K562 (cell line): ENCODE results near the gene UBQLNL. TPM values are rescaled to one million over a fixed set of nuclear protein-coding genes. Genes with fewer than 3 reads are reported as not detected.
A peak's percentile ranks its signal among the peaks of the same experiment; 100 is the strongest.

Experiments used
- ATAC-seq: fragments of 200-7000 bp; cut with Tn5 transposase; 3 replicates; pipeline ENCODE4 v1.9.1; 2020; ENCODE audit warnings: moderate library complexity
- BruUV-seq: library from RNA; stranded (reverse); fragments of 400-500 nt; replicated peaks from 2 replicates; lab custom pipeline; 2021; lab: Mats Ljungman, UMichigan
- CTCF ChIA-PET: fragments of 300-600 bp; formaldehyde crosslinking; extraction: SDS; loops from one replicate; lab custom pipeline; 2021; ENCODE audit warnings: low intra/inter-chr PET ratio; lab: Yijun Ruan, JAX
- POLR2A ChIA-PET: fragments of 300-600, 350-650 bp; sonication (Branson Sonifier 250); formaldehyde crosslinking; extraction: SDS; loops from one replicate; lab custom pipeline; 2021; ENCODE audit warnings: antibody characterized with exemption, inconsistent platforms; lab: Yijun Ruan, JAX
- DNase-seq, 4 experiments: peaks; one replicate each; pipeline versions ENCODE4 v3.0.0 to v3.0.0-alpha.2; 2011 to 2018; ENCODE audit warnings: low spot score in 3 of 4, mixed read lengths in 3 of 4; ENCODE audit errors: extremely low read depth in 1 of 4
- FAIRE-seq: peaks from 2 replicates; lab custom pipeline; 2011; peaks lifted over from hg19 to GRCh38; lab: Jason Lieb, UNC
- H2AFZ ChIP-seq: 2 replicates; pipeline ENCODE4 v1.6.0; 2011; ENCODE audit warnings: low read depth, low read length, control low read depth, inconsistent platforms
- H3K27ac ChIP-seq: fragments of 200-600 bp; 3 replicates; pipeline ENCODE4 v1.8.0; 2011; ENCODE audit warnings: low read depth, mild to moderate bottlenecking, control low read depth, inconsistent platforms, low read length, moderate library complexity, mixed read lengths; ENCODE audit errors: extremely low read depth
- H3K27me3 ChIP-seq, 2 experiments: fragments of 300-600 bp in 1 of 2; 2 replicates in 1 of 2; 3 replicates in 1 of 2; pipeline versions ENCODE4 v1.6.0 to v1.8.0; 2011; ENCODE audit warnings: inconsistent platforms in 2 of 2, low read length in 2 of 2, mild to moderate bottlenecking in 1 of 2, mixed read lengths in 1 of 2, moderate library complexity in 1 of 2; ENCODE audit not compliant: control insufficient read depth in 2 of 2, insufficient read depth in 2 of 2
- H3K36me3 ChIP-seq: fragments of 300-600 bp; 3 replicates; pipeline ENCODE4 v1.8.0; 2011; ENCODE audit warnings: mild to moderate bottlenecking, low read length, inconsistent platforms; ENCODE audit not compliant: control insufficient read depth, insufficient read depth
- H3K4me1 ChIP-seq, 2 experiments: fragments of 200-600 bp in 1 of 2; replicated peaks in 1 of 2; 2 replicates in 1 of 2; 3 replicates in 1 of 2; pipeline versions ENCODE4 v1.5.1 to v1.8.0; 2011; ENCODE audit warnings: inconsistent platforms in 2 of 2, low read length in 2 of 2, mild to moderate bottlenecking in 1 of 2, mixed read lengths in 1 of 2, moderate library complexity in 1 of 2; ENCODE audit not compliant: control insufficient read depth in 2 of 2, insufficient read depth in 2 of 2
- H3K4me2 ChIP-seq: 2 replicates; pipeline ENCODE4 v1.6.1; 2011; ENCODE audit warnings: low read length, control low read depth, inconsistent platforms, mixed read lengths; ENCODE audit not compliant: insufficient read depth
- H3K4me3 ChIP-seq: fragments of 200-600 bp; sonication (generic), shearing (Covaris generic); 2 replicates; pipeline ENCODE4 v1.5.1; 2016; ENCODE audit warnings: control low read depth, inconsistent platforms
- H3K79me2 ChIP-seq: fragments of 200-600 bp; 3 replicates; pipeline ENCODE4 v1.8.0; 2011; ENCODE audit warnings: low read length, inconsistent platforms; ENCODE audit not compliant: control insufficient read depth, insufficient read depth
- H3K9ac ChIP-seq, 2 experiments: 2 replicates each; pipeline versions ENCODE4 v1.6.0 to v1.6.1; 2011; ENCODE audit warnings: low read depth in 2 of 2, low read length in 2 of 2, control low read depth in 1 of 2, inconsistent platforms in 1 of 2, mild to moderate bottlenecking in 1 of 2, mixed read lengths in 1 of 2; ENCODE audit not compliant: insufficient read depth in 1 of 2
- H3K9me1 ChIP-seq: one replicate; pipeline ENCODE4 v1.6.0; 2011; ENCODE audit warnings: inconsistent platforms, mild to moderate bottlenecking, low read length, moderate library complexity; ENCODE audit not compliant: control insufficient read depth, insufficient read depth
- H3K9me3 ChIP-seq: replicated peaks from 2 replicates; pipeline ENCODE4 v1.5.1; 2011; ENCODE audit warnings: low read depth, low read length, inconsistent platforms; ENCODE audit not compliant: control insufficient read depth, insufficient read depth
- H4K20me1 ChIP-seq: replicated peaks from 2 replicates; pipeline ENCODE4 v1.6.1; 2011; ENCODE audit warnings: low read length, inconsistent platforms, mixed read lengths; ENCODE audit not compliant: control insufficient read depth, insufficient read depth
- CAMTA2 ChIP-seq: fragments of 250-450 bp; sonication (Bioruptor Pico); conservative IDR thresholded peaks from 2 replicates; pipeline ENCODE4 v1.5.1; 2022
- CBFA2T2 ChIP-seq: fragments of 450-650 bp; conservative IDR thresholded peaks from 2 replicates; pipeline ENCODE4 v1.6.1; 2017; ENCODE audit warnings: mild to moderate bottlenecking
- CBX8 ChIP-seq: fragments of 200-600 bp; sonication (generic); IDR thresholded peaks from 2 replicates; pipeline ENCODE4 v1.6.1; 2012; ENCODE audit warnings: borderline replicate concordance, mixed run types, low read depth, mild to moderate bottlenecking, moderate library complexity, mixed read lengths, low read length, control low read depth, inconsistent platforms; ENCODE audit not compliant: poor library complexity, severe bottlenecking; ENCODE audit errors: extremely low read depth
- CTCF ChIP-seq, 3 experiments: IDR thresholded peaks in 2 of 3; conservative IDR thresholded peaks in 1 of 3; 2 replicates each; pipeline ENCODE4 v1.5.1; 2011 to 2012; ENCODE audit warnings: low read length in 3 of 3, mild to moderate bottlenecking in 3 of 3, control low read depth in 2 of 3, improper control_type of control experiment in 1 of 3, inconsistent platforms in 1 of 3, low read depth in 1 of 3, mixed read lengths in 1 of 3, moderate library complexity in 1 of 3; ENCODE audit not compliant: insufficient read depth in 2 of 3
- ELF1 ChIP-seq: fragments of 200-800 bp; sonication (Bioruptor generic); IDR thresholded peaks from 2 replicates; pipeline ENCODE4 v1.6.1; 2016; ENCODE audit warnings: missing genetic modification characterization, missing compliant biosample characterization
- EP400 ChIP-seq: fragments of 450-650 bp; IDR thresholded peaks from 2 replicates; pipeline ENCODE4 v1.6.1; 2017; ENCODE audit warnings: antibody characterized with exemption, mild to moderate bottlenecking, moderate library complexity
- ETV5 ChIP-seq: sonication (generic); formaldehyde crosslinking; IDR thresholded peaks from 2 replicates; pipeline ENCODE4 v1.4.0; 2020; ENCODE audit warnings: low read depth, mild to moderate bottlenecking, missing genetic modification reagents
- HDAC3 ChIP-seq: fragments of 450-650 bp; IDR thresholded peaks from 2 replicates; pipeline ENCODE4 v1.6.1; 2018; ENCODE audit warnings: borderline replicate concordance, mild to moderate bottlenecking, moderate library complexity; ENCODE audit not compliant: partially characterized antibody
- HLTF ChIP-seq: fragments of 450-650 bp; IDR thresholded peaks from 2 replicates; pipeline ENCODE4 v1.6.1; 2016
- MBD2 ChIP-seq: sonication (generic); IDR thresholded peaks from 2 replicates; pipeline ENCODE4 v1.6.1; 2016; ENCODE audit warnings: low read depth, borderline replicate concordance
- NR0B1 ChIP-seq: fragments of 450-650 bp; IDR thresholded peaks from one replicate; pipeline ENCODE4 v1.6.1; 2018; ENCODE audit warnings: mild to moderate bottlenecking, moderate library complexity; ENCODE audit not compliant: partially characterized antibody
- NUFIP1 ChIP-seq: fragments of 450-650 bp; IDR thresholded peaks from 2 replicates; pipeline ENCODE4 v1.6.1; 2018; ENCODE audit not compliant: partially characterized antibody
- RNF2 ChIP-seq: sonication (generic); IDR thresholded peaks from 2 replicates; pipeline ENCODE4 v1.6.1; 2016
- SMAD4 ChIP-seq: fragments of 250-450 bp; sonication (Bioruptor Pico); conservative IDR thresholded peaks from 2 replicates; pipeline ENCODE4 v1.8.0; 2021; ENCODE audit warnings: inconsistent platforms, mild to moderate bottlenecking, moderate library complexity
- TCF7L2 ChIP-seq: fragments of 150-350 bp; IDR thresholded peaks from 2 replicates; pipeline ENCODE4 v1.6.1; 2016; ENCODE audit warnings: low read depth, mild to moderate bottlenecking, low read length, moderate library complexity
- ZNF165 ChIP-seq: fragments of 250-450 bp; sonication (Bioruptor Pico); IDR thresholded peaks from 2 replicates; pipeline ENCODE4 v1.4.0; 2020; ENCODE audit warnings: borderline replicate concordance
- ZNF174 ChIP-seq: fragments of 250-450 bp; sonication (Bioruptor Pico); IDR thresholded peaks from 2 replicates; pipeline ENCODE4 v1.4.0; 2020; ENCODE audit warnings: mild to moderate bottlenecking
- WGBS: fragments of 100-300 bp; shearing (Covaris generic); methylation state at CpG from one replicate; pipeline ENCODE4 v1.1.6; 2016; ENCODE audit warnings: low coverage, mixed read lengths; ENCODE audit not compliant: insufficient coverage; ENCODE audit errors: missing lambda C conversion rate; 5-methylcytosine and 5-hydroxymethylcytosine counted together
- in situ Hi-C: fragments of 300-500 bp; cut with MboI; formaldehyde crosslinking; loops from 4 replicates; pipeline ENCODE4 v1.15.0; 2018; ENCODE audit warnings: inconsistent platforms, mixed read lengths
- intact Hi-C: fragments of 100-400 bp; cut with micrococcal nuclease; formaldehyde crosslinking; loops from 2 replicates; pipeline ENCODE4 v1.14.2; 2022
- polyA plus RNA-seq, 8 experiments: library from polyadenylated mRNA; depleted of rRNA in 4 of 8; stranded (reverse) in 5 of 8; unstranded in 3 of 8; fragments of >200 nt; fragmentation: Nextera tagmentation in 2 of 8; fragmentation: Illumina TruSeq in 1 of 8; extraction: Ambion mirVana in 2 of 8; extraction: Trizol in 1 of 8; gene quantifications; 2 replicates each; pipeline versions ENCODE4 v1.2.1 to v1.2.3, GENCODE V29; 2011 to 2014; ENCODE audit warnings: inconsistent platforms in 1 of 8, missing spikeins in 1 of 8
- total RNA-seq, 7 experiments: library from RNA; depleted of rRNA in 6 of 7; stranded (reverse); fragments of >200 nt in 6 of 7; fragmentation: Illumina TruSeq in 2 of 7; extraction: Trizol in 2 of 7; gene quantifications; 2 replicates each; pipeline versions ENCODE4 v1.2.1 to v1.2.3, GENCODE V29; 2011 to 2021; ENCODE audit warnings: low replicate concordance in 1 of 7

UBQLNL gene
- total and polyA plus RNA-seq, 9 of the 15 experiments (the other 6 are each of a cell fraction or from before 2014, with no cell fraction given) = 0.07 to 0.27 (median 0.14) TPM

DNA sequence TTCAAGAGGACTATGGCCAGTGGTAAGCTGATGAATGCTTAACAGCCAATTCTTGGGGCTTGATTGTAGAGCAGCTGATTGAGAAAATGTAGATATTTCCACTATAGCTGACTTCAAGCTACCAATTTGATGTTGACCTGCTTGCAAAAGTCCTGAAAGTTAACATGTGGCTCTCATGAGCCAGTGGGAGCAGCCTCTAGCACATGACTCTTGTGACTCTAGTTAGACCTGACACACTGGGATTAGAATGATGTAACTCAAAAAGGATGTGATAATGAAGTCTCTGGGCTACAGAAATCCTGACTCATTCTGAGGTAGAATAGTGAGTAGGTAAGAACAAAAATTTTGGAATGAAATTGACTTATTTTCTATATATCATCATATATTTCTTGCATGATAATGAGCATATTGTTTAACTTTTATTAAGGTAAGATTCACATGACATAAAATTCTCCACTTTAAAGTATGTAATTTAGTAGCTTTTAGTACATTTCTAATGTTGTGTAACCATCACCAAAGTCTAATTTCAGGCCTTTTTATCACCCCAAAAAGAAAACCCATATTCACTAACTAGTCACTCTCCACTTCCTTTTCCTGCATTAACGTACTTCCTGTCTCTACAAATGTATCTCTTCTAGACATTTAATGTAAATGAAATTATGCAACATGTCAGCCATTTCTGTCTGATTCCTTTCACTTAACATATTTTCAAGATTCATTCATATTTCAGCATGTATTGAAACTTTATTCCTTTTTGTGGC lies 47.9 kb upstream of the UBQLNL start (continued):
- no peak for TF ChIP-seq ZNF174 (CRISPR knock-in tag)
- peak; percentile 57 for TF ChIP-seq SMAD4 (CRISPR knock-in tag)
- 0 out of 2 replicates have a peak, but pooled peaks have one; percentile 29 for TF ChIP-seq EP400
- TF ChIP-seq NR0B1 = no peak
- no peak for TF ChIP-seq CAMTA2 (CRISPR knock-in tag)
- no peak for TF ChIP-seq ETV5 (CRISPR knock-in tag)
- no peak for TF ChIP-seq RNF2
- TF ChIP-seq ELF1 (tag) = no peak
- no peak for TF ChIP-seq ZNF165 (CRISPR knock-in tag)

GRCh38 chr11:5557751-5558150 lies 41.3 kb upstream of the UBQLNL start:
- DNase-seq (no peak), ATAC-seq (no peak), FAIRE-seq (no peak)
- Histone ChIP-seq H3K4me2 (no peak overlapping the region), H3K79me2 (no peaks in the 10 kb centered on the region), H3K9ac (no peak overlapping the region), H3K27ac (no peak overlapping the region), H3K4me1 (peaks cover 0 to 8% of the 10 kb centered on the region in 2 experiments; a peak in 3 of 5 replicates), H3K36me3 (no peaks in the 10 kb centered on the region), H3K9me3 (no peaks in the 10 kb centered on the region), H4K20me1 (no peaks in the 10 kb centered on the region), H3K27me3 (no peaks in the 10 kb centered on the region), H3K4me3 (no peak overlapping the region), H2AFZ (no peak overlapping the region), H3K9me1 (no peaks in the 10 kb centered on the region)
- BruUV-seq = no TSS peak
- in situ Hi-C loops = no loop called here
- WGBS = 63% methylated on average over 3 of the region's 3 CpGs
- intact Hi-C loops = loop anchor here (5.0 to 10.0 kb wide), 2 partner anchors 173 to 265 kb away; partner anchors contain the start of gene OR51M1
- POLR2A ChIA-PET = interaction anchor here (0.6 kb wide), 1 partner anchor 87 kb away, joined by 3 read pairs; no protein-coding TSS in a partner anchor
- CTCF ChIA-PET = no interaction called here
- no peak for TF ChIP-seq CBX8
- TF ChIP-seq CBFA2T2 = no peak
- no peak for TF ChIP-seq HLTF
- no peak for TF ChIP-seq HDAC3
- TF ChIP-seq TCF7L2 = no peak
- TF ChIP-seq MBD2 = no peak
- no peak for TF ChIP-seq NUFIP1
- no peak for TF ChIP-seq CTCF (IDR thresholded peaks at IDR 0.05 in 2 of 3, conservative IDR thresholded peaks at IDR 0.05 in 1 of 3; ENCODE audit: insufficient read depth in 2 of 3, low read depth in 1 of 3, low read length in 3 of 3)
